ENCODE measurements around the gene DENND6A.

DENND6A gene

DNA sequence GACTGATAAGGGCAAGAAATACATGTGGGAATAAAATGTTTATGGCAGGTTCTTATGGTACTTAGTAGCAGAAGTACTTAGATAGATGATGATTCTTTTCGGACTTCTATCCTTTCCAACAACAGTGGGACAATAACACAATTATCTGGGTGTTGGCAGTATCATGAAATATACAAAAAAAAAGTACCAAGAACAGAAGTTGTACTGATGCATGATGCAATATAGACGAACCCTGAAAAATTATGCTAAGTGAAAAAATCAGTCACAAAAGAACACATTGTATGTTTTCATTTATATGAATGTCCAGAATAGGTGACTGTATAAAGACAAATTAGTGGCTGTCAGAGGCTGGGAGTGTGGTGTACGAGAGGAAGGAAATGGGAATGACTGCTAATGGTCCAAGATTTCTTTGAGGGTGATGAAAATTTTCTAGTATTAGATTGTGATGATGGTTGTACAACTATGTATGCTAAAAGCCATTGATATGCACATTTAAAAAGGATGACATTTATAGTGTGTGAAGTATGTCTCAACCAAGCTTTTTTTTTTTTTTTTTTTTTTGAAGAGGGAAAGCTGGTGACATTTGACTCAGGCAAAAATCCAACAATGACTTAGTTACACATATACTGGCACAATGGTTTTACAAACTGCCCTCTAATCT is 116.8 kb downstream of the DENND6A start:
- no peak for DNase-seq (ENCODE audit: low read depth)

Measured in activated T-cell treated with anti-CD3 and anti-CD28 coated beads for 1 hour (primary cell).